HPDE6-E6E7 (cell line): ENCODE results near the gene TFAP2A.

Source experiments
- DNase-seq: peaks from one replicate; pipeline ENCODE4 v3.0.0; 2011; ENCODE audit warnings: missing footprints; ENCODE audit errors: extremely low spot score

The TFAP2A gene

GRCh38 chr6:10425975-10426780 lies 11.3 kb upstream of the TFAP2A start:
- DNase-seq: no peak

GRCh38 chr6:10425176-10425974 lies 10.5 kb upstream of the TFAP2A start:
- no peak for DNase-seq

- no peak for DNase-seq
Observed at GRCh38 chr6:10424040-10424439, 9.2 kb upstream of the TFAP2A start.

GRCh38 chr6:10422737-10423034 lies 7.8 kb upstream of the TFAP2A start:
- DNase-seq: no peak

- no peak for DNase-seq
Observed at GRCh38 chr6:10421921-10422736, 7.3 kb upstream of the TFAP2A start.

GRCh38 chr6:10421158-10421920 lies 6.5 kb upstream of the TFAP2A start:
- no peak for DNase-seq

- DNase-seq: no peak
Observed at GRCh38 chr6:10420546-10421157, 5.8 kb upstream of the TFAP2A start.

GRCh38 chr6:10419749-10420545 lies 5.1 kb upstream of the TFAP2A start:
- no peak for DNase-seq

- DNase-seq: no peak
Observed at GRCh38 chr6:10418862-10419748, 4.2 kb upstream of the TFAP2A start.

GRCh38 chr6:10418361-10418861 lies 3.5 kb upstream of the TFAP2A start:
- no peak for DNase-seq

- DNase-seq: no peak
Observed at GRCh38 chr6:10417681-10418104, 2.8 kb upstream of the TFAP2A start.

- DNase-seq: no peak
Observed at GRCh38 chr6:10416863-10417641, 2.2 kb upstream of the TFAP2A start.

- no peak for DNase-seq
Observed at GRCh38 chr6:10416516-10416862, 1.6 kb upstream of the TFAP2A start.

- DNase-seq: no peak
Observed at GRCh38 chr6:10415617-10416480, 975 bp upstream of the TFAP2A start.

GRCh38 chr6:10413850-10414738 lies 780 bp downstream of the TFAP2A start:
- DNase-seq: no peak

- no peak for DNase-seq
Observed at GRCh38 chr6:10413262-10413849, 1.5 kb downstream of the TFAP2A start.
